WTC11 (cell line): Measurements from ENCODE around the gene ATG2B. TPM values are rescaled to one million over a fixed set of nuclear protein-coding genes. Genes with fewer than 3 reads are reported as not detected.
A peak's percentile ranks its signal among the peaks of the same experiment; 100 is the strongest.

Experiments
- ATAC-seq: fragments of 200-7000 bp; cut with Tn5 transposase; 2 replicates; pipeline ENCODE4 v1.10.0; 2021; ENCODE audit warnings: mild to moderate bottlenecking, moderate library complexity
- CTCF ChIA-PET: fragments of 300-600 bp; sonication (Branson Sonifier 250); formaldehyde crosslinking; loops from one replicate; lab custom pipeline; 2021; ENCODE audit warnings: antibody characterized with exemption; lab: Charles Lee
- POLR2A ChIA-PET: fragments of 350-600 bp; sonication (Branson Sonifier 250); formaldehyde crosslinking; loops from one replicate; lab custom pipeline; 2021; ENCODE audit warnings: antibody characterized with exemption; lab: Charles Lee
- DNase-seq: peaks from one replicate; pipeline ENCODE4 v3.0.0; 2021; ENCODE audit warnings: low spot score
- H3K27ac Mint-ChIP-seq: 2 replicates; pipeline ENCODE4 v1.8.0; 2021; ENCODE audit warnings: mixed read lengths
- H3K27me3 Mint-ChIP-seq: 2 replicates; pipeline ENCODE4 v1.8.0; 2021; ENCODE audit warnings: low read depth, mild to moderate bottlenecking, moderate library complexity, mixed read lengths
- H3K36me3 Mint-ChIP-seq: 2 replicates; pipeline ENCODE4 v1.8.0; 2021; ENCODE audit warnings: mixed read lengths
- H3K4me1 Mint-ChIP-seq: 2 replicates; pipeline ENCODE4 v1.8.0; 2022; ENCODE audit warnings: mixed read lengths
- H3K4me3 Mint-ChIP-seq: 2 replicates; pipeline ENCODE4 v1.8.0; 2021; ENCODE audit warnings: mild to moderate bottlenecking, moderate library complexity, mixed read lengths
- H3K9me3 Mint-ChIP-seq: 2 replicates; pipeline ENCODE4 v1.8.0; 2021; ENCODE audit warnings: mixed read lengths
- AR ChIP-seq: fragments of 250-450 bp; sonication (Bioruptor Pico); IDR thresholded peaks from 2 replicates; pipeline ENCODE4 v1.9.0; 2021; ENCODE audit warnings: mild to moderate bottlenecking
- FOXK1 ChIP-seq: sonication (generic); formaldehyde crosslinking; IDR thresholded peaks from 2 replicates; pipeline ENCODE4 v1.8.0; 2022; ENCODE audit warnings: mild to moderate bottlenecking, moderate library complexity, missing genetic modification reagents
- IRF2 ChIP-seq: sonication (generic); formaldehyde crosslinking; IDR thresholded peaks from 2 replicates; pipeline ENCODE4 v1.8.0; 2022; ENCODE audit warnings: low read depth, missing genetic modification reagents, borderline replicate concordance
- MLX ChIP-seq: sonication (generic); formaldehyde crosslinking; IDR thresholded peaks from 2 replicates; pipeline ENCODE4 v1.8.1; 2023; ENCODE audit warnings: mild to moderate bottlenecking, missing genetic modification reagents, moderate library complexity
- MXD4 ChIP-seq: fragments of 250-450 bp; sonication (Bioruptor Pico); IDR thresholded peaks from 2 replicates; pipeline ENCODE4 v1.8.0; 2021; ENCODE audit warnings: mild to moderate bottlenecking, moderate library complexity, borderline replicate concordance
- MYBL2 ChIP-seq: sonication (generic); formaldehyde crosslinking; IDR thresholded peaks from 2 replicates; pipeline ENCODE4 v1.8.1; 2023; ENCODE audit warnings: mild to moderate bottlenecking, moderate library complexity, missing genetic modification reagents
- NFATC4 ChIP-seq: fragments of 250-450 bp; sonication (Bioruptor Pico); IDR thresholded peaks from 2 replicates; pipeline ENCODE4 v1.9.0; 2021; ENCODE audit warnings: mild to moderate bottlenecking
- NR1H2 ChIP-seq: sonication (generic); formaldehyde crosslinking; IDR thresholded peaks from 2 replicates; pipeline ENCODE4 v1.9.0; 2021; ENCODE audit warnings: mild to moderate bottlenecking, moderate library complexity, missing genetic modification reagents
- OVOL2 ChIP-seq: fragments of 250-450 bp; sonication (Bioruptor Pico); IDR thresholded peaks from 2 replicates; pipeline ENCODE4 v1.9.0; 2021; ENCODE audit warnings: mild to moderate bottlenecking, borderline replicate concordance
- PRDM15 ChIP-seq: sonication (generic); formaldehyde crosslinking; IDR thresholded peaks from 2 replicates; pipeline ENCODE4 v1.8.0; 2022; ENCODE audit warnings: missing genetic modification reagents
- RELA ChIP-seq: sonication (generic); formaldehyde crosslinking; IDR thresholded peaks from 2 replicates; pipeline ENCODE4 v1.8.1; 2022; ENCODE audit warnings: missing genetic modification reagents, mild to moderate bottlenecking, borderline replicate concordance
- RORB ChIP-seq: fragments of 250-450 bp; sonication (Bioruptor Pico); IDR thresholded peaks from 2 replicates; pipeline ENCODE4 v1.9.0; 2021; ENCODE audit warnings: mild to moderate bottlenecking
- ZNF532 ChIP-seq: fragments of 250-450 bp; sonication (Bioruptor Pico); IDR thresholded peaks from 2 replicates; pipeline ENCODE4 v1.9.0; 2021; ENCODE audit warnings: mild to moderate bottlenecking, borderline replicate concordance
- total RNA-seq: library from RNA; stranded (reverse); gene quantifications from 3 replicates; pipeline ENCODE4 v1.2.3, GENCODE V29; 2021
- TF ChIP-seq, protein P1 (sequence below): sonication (generic); formaldehyde crosslinking; IDR thresholded peaks from 2 replicates; pipeline ENCODE4 v1.8.0; 2023; ENCODE audit warnings: missing genetic modification reagents, mild to moderate bottlenecking, borderline replicate concordance
- TF ChIP-seq, protein P2 (sequence below): sonication (generic); formaldehyde crosslinking; IDR thresholded peaks from 2 replicates; pipeline ENCODE4 v1.8.1; 2022; ENCODE audit warnings: low read depth, missing genetic modification reagents, borderline replicate concordance

The ATG2B gene
- total RNA-seq, 1 experiment from 2014 or later: 10.3 TPM

DNA sequence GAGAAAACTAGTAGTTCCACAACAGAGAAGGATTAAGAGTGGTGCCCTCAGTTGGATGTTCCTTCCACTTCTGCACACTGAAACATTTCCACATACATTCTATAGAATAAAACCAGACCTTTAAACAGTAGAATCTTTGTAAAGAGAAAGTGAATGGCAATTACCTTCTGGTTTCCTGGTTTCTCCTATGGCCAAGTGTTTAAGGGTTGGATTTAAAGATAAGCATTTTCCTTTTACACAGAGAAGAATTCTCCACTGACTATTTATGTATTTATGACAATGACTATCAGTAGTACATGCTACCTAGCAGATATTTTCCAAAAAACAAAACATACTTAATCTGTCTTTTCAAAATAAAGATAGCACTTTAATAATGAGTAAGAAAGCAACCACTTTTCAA, 3.2 kb downstream of the ATG2B start:
- peaks cover 46% of the 10 kb centered on the region for H3K4me1 Mint-ChIP-seq
- H3K36me3 Mint-ChIP-seq: no peaks in the 10 kb centered on the region
- no peak overlapping the region for H3K4me3 Mint-ChIP-seq
- POLR2A ChIA-PET: no interaction called here
- ATAC-seq (no peak), DNase-seq (no peak)
- TF ChIP-seq ZNF532 (CRISPR knock-in tag) (no peak), PRDM15 (CRISPR knock-in tag) (no peak), MYBL2 (no peak), MLX (CRISPR knock-in tag) (no peak), AR (no peak), MXD4 (CRISPR knock-in tag) (no peak), NFATC4 (CRISPR knock-in tag) (no peak), RELA (CRISPR knock-in tag) (no peak), RORB (CRISPR knock-in tag) (no peak), NR1H2 (CRISPR knock-in tag) (no peak), FOXK1 (no peak), IRF2 (CRISPR knock-in tag) (no peak), OVOL2 (CRISPR knock-in tag) (no peak)
- TF ChIP-seq, protein P1, sequence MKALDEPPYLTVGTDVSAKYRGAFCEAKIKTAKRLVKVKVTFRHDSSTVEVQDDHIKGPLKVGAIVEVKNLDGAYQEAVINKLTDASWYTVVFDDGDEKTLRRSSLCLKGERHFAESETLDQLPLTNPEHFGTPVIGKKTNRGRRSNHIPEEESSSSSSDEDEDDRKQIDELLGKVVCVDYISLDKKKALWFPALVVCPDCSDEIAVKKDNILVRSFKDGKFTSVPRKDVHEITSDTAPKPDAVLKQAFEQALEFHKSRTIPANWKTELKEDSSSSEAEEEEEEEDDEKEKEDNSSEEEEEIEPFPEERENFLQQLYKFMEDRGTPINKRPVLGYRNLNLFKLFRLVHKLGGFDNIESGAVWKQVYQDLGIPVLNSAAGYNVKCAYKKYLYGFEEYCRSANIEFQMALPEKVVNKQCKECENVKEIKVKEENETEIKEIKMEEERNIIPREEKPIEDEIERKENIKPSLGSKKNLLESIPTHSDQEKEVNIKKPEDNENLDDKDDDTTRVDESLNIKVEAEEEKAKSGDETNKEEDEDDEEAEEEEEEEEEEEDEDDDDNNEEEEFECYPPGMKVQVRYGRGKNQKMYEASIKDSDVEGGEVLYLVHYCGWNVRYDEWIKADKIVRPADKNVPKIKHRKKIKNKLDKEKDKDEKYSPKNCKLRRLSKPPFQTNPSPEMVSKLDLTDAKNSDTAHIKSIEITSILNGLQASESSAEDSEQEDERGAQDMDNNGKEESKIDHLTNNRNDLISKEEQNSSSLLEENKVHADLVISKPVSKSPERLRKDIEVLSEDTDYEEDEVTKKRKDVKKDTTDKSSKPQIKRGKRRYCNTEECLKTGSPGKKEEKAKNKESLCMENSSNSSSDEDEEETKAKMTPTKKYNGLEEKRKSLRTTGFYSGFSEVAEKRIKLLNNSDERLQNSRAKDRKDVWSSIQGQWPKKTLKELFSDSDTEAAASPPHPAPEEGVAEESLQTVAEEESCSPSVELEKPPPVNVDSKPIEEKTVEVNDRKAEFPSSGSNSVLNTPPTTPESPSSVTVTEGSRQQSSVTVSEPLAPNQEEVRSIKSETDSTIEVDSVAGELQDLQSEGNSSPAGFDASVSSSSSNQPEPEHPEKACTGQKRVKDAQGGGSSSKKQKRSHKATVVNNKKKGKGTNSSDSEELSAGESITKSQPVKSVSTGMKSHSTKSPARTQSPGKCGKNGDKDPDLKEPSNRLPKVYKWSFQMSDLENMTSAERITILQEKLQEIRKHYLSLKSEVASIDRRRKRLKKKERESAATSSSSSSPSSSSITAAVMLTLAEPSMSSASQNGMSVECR (CRISPR knock-in tag): no peak
- TF ChIP-seq, protein P2, sequence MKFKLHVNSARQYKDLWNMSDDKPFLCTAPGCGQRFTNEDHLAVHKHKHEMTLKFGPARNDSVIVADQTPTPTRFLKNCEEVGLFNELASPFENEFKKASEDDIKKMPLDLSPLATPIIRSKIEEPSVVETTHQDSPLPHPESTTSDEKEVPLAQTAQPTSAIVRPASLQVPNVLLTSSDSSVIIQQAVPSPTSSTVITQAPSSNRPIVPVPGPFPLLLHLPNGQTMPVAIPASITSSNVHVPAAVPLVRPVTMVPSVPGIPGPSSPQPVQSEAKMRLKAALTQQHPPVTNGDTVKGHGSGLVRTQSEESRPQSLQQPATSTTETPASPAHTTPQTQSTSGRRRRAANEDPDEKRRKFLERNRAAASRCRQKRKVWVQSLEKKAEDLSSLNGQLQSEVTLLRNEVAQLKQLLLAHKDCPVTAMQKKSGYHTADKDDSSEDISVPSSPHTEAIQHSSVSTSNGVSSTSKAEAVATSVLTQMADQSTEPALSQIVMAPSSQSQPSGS (CRISPR knock-in tag): no peak
- H3K27me3 Mint-ChIP-seq: no peaks in the 10 kb centered on the region
- H3K27ac Mint-ChIP-seq: peak overlapping the region; percentile 67; the same call in 1 of the 2 replicates
- CTCF ChIA-PET: no interaction called here
- no peaks in the 10 kb centered on the region for H3K9me3 Mint-ChIP-seq
